NCI-H2029 treated with DMSO at 0.1 percent for 48 hours (cell line): Measurements from ENCODE around the gene CDH13.

Experiments used
- DNase-seq: peaks from one replicate; lab custom pipeline; 2025; lab: John Stamatoyannopoulos, UW

CDH13 gene

GRCh38 chr16:83769397-83770008 is 1142.7 kb downstream of the CDH13 start:
- no peak for DNase-seq

DNA sequence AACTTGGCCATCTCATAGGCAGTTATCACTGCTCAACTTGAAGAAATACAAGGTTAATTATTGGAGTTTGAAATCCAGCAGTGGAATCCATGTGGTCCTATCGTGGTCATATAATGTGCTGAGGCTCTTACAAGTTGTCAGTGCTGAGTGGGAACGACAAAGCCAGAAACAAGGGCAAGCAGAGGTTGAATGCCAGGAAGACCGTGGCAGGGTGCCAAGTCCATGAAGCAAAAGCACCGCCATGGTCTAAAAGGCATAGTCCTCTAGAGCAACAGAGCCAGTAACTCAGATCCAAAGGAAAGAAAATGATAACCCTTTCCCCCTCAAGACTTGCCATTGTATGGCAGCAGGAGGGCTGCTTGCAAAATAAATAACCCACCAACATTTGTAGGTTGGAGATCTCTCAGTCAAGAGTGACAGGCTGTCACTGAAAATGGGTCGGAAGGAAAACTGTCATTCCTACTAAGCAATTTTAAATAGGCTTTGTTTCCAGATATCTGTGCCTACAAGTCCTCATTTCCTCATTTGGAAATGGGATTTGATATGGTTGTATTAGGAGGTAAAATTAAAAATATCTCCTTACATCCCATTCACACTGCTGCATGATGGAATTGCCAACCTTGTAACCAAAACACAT is 1144.7 kb downstream of the CDH13 start:
- DNase-seq: no peak

- no peak for DNase-seq
These were observed 1146.0 kb downstream of the CDH13 start for GRCh38 chr16:83772806-83773205.

- no peak for DNase-seq
These were observed 1147.3 kb downstream of the CDH13 start for GRCh38 chr16:83774066-83774465.

DNA sequence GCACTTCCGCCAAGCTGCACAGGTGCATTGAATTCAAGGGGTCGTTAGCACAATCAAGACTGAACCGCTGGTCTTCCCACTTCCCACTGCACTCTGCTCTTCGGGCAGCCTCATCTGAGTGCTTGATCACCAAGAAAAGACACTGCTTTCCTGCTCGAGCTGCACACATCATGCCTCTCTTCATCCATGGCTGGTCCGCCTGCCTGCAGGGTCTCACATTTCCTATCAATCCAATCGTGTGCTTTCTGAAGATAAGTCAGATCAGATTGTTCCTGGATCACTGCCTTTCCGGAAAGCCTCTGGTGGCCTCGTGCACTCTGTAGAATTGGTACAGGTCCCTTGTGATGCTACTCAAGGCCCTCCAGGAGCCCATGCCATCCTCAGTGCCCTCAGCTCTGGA is 1150.2 kb downstream of the CDH13 start:
- no peak for DNase-seq

- no peak for DNase-seq
These were observed 1153.1 kb downstream of the CDH13 start for GRCh38 chr16:83779886-83780285.

DNA sequence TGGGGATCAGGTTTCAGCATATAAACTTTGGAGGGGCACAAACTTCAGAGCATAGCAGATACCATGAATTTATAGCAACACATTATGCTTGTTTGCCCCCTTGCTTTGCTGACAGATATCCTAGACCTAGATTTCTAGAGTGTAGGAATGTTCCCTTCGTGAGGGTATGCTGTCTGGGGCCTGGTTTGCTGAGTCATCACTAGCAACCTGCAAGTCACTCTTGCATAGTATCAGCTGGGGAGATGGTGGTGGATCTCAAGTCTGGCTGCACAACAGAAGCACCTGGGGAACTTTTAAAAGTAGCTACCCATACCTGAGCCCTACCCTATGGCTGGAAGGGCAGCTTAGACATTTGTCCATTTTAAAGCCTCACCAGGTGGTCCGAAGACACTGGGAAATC is 1158.7 kb downstream of the CDH13 start:
- DNase-seq: no peak

DNA sequence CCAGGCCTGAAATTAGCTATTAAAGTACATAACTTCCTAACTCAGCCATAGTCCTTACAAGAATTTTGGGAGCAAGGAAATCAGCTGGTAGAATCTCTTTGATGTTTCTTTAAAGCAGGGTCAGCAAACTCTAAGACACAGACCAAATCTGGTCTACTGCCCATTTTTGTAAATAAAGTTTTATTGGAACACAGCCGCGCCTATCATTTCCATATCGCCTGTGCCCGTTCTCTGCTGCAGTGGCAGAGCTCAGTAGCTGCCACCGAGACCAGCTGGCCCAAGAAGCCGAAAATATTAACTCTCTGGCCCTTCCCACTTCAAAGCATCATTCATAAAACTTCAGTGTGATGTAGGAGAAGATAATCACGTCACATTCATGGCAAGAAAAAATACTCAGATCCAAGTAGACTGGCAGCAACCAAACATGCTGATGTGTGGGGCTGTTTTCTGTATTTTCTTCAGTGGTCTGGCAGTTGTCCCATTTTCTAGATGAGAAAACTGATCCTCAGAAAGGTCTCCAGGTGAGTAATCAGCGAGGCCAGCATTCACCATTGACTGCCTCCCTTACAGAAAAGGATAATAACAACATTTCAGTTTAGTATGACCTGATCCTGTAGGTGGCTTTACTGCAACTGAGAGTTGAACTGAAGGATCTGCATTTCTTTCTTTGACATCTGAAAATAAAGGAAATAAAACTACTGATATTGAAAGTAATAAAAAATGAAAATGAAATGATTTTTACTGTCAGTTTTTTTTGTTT is 1163.1 kb downstream of the CDH13 start:
- no peak for DNase-seq

GRCh38 chr16:83791916-83792315 is 1165.1 kb downstream of the CDH13 start:
- no peak for DNase-seq

DNA sequence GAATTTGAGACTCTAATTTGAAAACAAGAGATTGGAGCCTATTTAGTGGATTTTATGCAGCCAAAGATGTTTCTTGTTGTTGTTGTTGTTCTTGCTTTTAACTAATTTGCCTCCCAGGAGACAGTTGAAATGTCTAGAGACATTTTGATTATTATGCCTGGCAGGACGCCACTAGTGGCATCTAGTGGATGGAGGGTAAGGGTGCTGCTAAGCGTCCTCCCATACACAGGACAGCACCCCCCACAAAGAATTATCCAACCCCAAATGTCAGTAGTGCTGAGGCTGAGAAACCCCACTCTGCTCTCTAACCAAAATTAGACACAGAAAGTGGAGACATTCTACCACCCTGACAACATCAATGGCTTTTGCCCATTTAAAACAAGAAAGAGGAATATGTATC is 1165.6 kb downstream of the CDH13 start:
- DNase-seq: no peak

GRCh38 chr16:83793179-83793578 is 1166.4 kb downstream of the CDH13 start:
- DNase-seq: no peak

- no peak for DNase-seq
These were observed 1168.2 kb downstream of the CDH13 start for GRCh38 chr16:83794860-83795554.

DNA sequence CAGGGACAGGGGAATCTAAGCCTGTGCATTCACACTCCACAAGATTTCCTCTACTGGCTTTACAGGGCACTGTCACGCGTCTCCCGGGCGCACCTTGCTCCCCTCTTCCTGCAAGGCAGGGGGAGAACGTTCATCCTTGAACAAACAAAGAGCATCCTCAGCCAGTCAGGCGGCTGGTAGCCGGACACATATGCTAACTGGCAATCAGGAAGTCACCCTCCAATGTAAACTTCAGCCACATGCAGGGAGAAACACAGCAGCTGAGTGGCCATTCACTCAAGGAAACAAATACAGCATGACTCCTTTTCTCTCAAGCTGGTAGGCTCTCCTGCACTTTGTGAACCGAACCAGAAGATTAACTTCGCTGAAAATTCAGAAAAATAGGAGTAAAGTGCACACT is 1170.2 kb downstream of the CDH13 start:
- no peak for DNase-seq

DNA sequence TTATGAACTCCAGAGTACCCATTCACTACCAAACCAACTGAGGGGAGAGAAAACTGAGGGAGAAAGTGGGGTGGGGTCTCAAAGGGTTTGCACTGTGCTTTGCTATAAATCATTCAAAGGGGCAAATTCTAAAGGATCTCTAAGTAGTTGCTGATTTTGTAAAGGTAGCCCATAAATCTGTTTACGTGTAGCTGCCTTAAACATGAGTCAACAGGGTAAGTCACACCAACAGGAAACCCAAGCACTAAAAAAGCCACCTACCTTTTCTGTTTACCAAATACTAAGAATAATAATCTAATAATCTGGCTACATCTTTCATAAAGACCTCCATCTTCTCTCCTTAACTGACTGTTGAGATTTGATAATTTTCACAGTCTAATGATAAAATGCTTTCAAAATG is 1172.6 kb downstream of the CDH13 start:
- DNase-seq: no peak

- DNase-seq: no peak
These were observed 1175.4 kb downstream of the CDH13 start for GRCh38 chr16:83802135-83802534.

DNA sequence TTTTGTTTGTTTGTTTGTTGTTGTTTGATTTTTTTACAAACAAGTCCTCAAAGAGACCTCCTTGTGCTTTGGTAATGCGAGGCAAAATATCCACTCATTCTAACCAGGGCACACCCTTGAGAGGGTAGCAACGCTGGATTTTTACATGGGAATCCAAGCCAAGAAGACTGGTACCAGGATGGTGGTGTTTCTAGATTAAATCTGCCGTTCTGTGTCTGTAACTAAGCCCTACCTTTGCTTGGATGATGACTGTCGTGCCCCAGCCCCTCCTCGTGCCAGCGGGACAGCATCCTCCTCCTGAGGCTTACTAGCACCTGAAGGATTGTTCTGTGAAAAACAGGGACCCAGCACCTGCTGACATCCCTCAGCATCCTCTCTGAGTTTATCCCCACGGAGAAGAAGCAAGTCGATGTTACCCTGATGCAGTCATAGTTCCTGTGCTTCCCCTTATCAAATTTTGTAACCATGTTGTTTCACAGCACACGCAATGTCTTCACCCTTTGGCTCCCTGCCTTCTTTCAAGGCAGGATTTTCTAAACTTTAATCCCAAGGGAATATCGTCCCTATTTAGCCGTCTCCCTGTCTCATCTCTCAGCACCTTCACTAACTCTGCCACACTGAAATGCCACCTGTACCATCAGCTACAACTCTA is 1175.9 kb downstream of the CDH13 start:
- DNase-seq: no peak

DNA sequence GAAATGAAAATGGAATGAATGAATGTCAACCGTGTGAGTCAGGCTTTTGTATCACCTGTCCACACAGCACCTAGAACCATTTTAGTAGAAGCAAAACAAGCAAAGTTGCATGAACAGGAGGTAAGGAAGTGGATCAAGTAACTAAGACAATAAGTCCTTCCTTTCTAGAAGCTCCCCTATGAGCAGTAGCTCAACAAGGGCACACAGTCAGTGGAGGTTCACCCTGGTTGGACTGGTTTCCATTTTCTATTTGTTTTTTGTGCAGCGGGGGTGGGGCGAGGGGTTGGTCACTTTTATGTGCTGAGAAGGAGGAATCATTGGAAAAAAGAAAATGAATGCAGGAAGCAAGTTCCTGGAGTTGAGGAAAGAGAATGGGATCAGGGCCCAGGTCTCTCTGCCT is 1177.0 kb downstream of the CDH13 start:
- no peak for DNase-seq

GRCh38 chr16:83804366-83804765 is 1177.6 kb downstream of the CDH13 start:
- DNase-seq: no peak

DNA sequence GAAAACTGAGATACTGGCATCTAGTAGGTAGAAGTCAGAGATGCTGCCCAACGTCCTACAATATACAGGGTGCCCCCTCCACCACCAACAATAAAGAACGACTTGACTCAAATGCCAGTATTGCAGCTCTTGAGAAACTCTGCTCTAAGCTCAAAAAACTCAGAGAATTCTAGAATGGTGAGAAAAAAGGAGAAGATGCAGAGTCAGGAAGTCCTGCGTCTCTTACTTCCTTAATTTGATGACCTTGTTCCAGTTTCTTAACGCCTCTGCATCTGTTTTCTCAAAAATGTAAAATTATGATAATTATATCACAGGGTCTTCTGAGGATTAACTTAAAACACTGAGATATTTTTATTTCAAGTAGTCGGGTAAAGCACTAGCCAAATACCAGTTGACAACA is 1179.3 kb downstream of the CDH13 start:
- DNase-seq: no peak

DNA sequence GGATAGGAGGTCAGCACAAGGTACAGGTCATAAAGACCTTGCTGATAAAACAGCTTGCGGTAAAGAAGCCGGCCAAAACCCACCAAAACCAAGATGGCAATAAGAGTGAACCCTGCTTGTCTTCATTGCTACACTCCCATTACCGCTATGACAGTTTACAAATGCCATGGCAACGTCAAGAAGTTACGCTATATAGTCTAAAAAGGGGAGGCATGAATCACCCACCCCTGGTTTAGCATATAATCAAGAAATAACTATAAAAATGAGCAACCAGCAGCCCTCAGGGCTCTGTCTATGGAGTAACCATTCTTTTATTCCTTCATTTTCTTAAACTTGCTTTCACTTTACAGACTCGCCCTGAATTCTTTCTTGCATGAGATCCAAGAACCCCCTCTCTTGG is 1180.0 kb downstream of the CDH13 start:
- DNase-seq: no peak

DNA sequence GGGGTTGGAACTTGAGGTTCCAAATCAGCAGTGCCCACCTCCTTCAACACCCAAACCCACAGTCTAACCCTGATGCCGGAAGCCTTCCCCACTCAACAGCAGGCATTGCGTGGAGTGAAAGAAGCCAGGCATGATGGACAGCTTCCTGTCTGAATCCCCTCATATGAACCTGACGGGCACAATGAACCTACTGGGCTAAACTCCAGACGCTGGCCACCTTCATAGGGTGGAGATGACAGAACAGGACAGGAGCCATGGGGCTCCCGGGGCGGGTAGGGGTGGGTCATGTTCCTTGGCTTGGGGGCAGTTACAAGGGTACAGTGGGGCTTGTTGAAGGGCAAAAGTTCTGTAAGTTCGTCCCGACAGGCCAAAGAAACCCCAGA is 1180.5 kb downstream of the CDH13 start:
- no peak for DNase-seq
